ENCODE data around the gene KRT79.
"Not testable (repeated sequence)": the region's sequence is repeated elsewhere in the genome, so short reads cannot be mapped to it uniquely, and the experiment has no call there.

The KRT79 gene

DNA sequence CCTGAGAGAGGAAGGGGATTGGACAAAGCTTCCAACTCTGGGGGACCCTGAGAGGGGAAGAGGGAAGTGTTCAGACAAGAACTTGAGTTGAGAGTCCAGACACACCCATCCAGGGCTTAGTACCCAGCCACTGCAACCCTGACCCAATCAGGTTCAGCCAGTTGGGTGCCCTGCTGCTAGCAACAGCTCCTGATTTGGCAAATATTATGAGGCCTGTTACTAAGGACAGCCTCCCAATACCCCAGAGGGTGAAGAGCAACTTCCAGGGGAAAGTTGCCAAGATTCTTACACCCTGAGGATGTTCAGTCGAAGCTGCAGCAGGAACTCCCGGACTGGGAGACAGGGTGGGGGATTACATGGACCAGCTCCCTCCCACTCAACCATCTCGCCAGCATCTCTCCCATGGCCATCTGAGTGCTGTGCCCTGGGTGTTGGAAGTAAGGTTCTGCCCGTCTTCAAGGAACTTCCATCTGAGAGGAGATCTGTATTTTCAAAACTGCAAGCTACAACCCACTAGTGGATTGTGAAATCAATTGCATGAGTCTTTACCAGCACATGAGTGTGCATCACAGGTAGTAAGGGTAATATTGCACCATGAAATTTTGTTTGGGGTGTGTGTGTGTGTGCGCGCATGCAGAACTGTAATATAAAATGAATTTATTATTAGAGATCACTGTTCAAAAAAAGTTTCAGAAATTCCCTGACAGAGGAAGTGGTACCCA lies 26.2 kb upstream of the KRT79 start:
- FAIRE-seq: no peak

DNA sequence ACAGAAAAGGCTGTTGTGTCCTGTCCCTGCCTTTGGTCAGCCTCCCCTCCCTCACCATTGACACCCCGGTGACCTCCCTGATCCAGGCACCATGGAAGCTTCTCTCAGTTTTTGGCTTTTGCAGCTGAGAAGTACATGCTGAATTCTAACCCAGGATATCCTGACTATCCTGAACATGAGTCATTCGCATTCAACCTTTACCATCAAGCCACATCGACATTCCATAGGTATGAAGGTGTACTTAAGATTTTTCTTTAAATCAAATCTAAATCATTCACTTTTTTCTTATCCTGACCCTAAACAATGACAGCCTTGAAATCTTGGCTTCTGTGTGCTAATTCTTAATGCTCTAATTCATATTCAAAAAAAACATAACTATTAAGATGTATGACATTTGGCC lies 23.4 kb upstream of the KRT79 start:
- FAIRE-seq: no peak

DNA sequence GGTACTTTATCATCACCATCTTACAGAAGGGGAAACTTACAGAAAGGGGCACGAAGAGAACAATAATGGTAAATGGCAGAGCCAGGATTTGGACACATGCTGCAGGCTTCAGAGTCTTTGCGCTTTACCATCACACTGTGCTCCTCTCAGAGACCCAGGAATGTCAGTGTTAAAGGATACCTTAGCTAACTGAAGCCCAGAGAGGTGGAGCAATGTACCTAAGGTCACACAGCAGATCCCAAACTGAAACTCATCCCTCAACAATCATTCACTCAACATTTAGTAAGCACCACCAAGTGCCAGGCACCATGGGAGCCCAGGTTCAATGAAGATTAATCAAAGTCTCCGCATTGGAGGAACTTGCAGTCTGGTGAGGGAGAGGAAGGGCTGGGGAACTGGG lies 22.7 kb upstream of the KRT79 start:
- FAIRE-seq: no peak

DNA sequence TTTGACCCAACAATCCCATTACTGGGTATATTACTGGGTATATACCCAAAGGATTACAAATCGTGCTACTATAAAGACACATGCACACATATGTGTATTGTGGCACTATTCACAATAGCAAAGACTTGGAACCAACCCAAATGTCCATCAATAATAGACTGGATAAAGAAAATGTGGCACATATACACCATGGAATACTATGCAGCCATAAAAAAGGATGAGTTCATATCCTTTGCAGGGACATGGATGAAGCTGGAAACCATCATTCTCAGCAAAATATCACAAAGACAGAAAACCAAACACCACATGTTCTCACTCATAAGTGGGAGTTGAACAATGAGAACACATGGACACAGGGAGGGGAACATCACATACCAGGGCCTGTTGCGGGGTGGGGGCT lies 22.0 kb upstream of the KRT79 start:
- not testable (repeated sequence) for FAIRE-seq

DNA sequence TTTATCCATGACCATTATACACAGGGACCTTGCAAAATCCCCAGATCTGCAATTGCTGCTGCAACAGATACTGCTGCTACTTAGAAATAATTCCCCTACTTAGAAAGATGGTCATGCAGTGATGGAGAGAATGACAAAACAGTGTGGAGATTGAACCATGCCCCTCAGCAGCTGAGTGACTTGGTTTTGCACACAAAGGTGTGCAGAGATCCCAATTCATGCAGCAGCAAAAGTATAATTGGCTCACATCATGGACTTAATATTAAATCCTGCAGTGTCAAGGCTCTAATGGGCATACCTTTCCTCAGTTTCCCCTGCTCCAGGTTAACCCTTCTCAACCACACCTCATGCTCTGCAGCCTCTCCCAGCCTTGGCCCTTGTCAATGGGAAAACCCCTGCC lies 17.7 kb upstream of the KRT79 start:
- no peak for FAIRE-seq

DNA sequence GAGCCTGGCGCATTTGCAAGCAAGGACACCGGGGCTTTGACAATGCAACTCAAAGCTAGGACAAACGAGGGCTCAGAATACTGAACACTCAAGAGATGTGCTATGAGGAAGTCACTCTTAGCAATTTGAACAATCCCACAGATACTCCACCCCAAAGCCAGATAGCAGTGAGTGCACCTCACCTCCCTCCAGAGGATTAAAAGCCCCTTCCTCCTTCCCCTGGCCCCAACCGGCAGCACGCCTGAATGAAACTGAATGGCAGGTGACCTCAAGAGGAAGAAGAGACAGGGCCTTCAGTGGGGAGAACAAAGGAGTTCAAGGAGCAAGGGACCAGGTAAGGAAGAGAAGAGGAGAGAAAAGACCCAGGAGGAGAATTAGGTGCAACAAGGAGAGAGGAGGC lies 16.6 kb upstream of the KRT79 start:
- FAIRE-seq: no peak

DNA sequence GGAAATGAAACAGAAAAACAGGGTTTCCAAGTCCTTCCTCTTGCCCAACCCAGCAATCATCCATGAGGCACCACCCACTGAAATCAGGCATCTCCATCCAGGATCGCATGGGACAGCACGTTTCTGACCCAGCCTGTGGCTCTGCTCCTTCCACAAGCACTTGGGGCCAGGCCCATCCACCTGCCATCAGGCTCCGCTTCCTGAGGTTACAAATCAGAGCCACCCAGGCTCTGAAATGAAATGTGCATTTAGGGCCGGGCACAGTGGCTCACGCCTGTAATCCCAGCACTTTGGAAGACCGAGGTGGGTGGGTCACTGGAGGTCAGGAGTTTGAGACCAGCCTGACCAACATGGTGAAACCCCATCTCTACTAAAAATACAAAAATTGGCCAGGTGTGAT lies 15.4 kb upstream of the KRT79 start:
- no peak for FAIRE-seq

DNA sequence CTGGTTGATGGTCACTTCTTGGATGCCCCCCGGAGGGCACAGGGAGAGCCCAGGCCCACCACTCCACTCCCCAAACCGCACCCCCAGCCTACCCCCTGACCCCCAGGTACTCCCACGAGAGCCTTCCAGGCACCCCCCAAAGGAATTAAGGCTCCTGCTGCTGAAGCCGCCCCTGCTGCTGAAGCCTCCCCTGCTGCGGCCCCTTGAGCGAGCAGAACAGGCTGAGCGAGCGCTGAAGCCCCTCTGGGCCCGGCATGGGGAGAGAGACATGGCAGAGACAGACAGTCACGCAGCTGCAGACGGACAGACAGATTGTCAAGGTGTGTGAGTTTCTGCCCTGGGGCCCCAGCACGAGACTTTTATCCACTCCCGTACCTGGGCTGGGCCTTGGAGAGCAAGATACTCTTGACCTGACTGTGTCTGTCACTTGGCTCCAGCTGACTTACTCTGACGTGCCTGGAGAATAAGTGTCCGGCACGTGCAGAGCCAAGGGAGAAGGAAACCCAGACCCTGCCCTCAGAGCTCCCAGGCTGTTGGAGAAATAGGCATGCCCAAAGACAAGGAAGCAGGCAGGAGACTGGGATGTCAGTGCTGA lies 14.6 kb upstream of the KRT79 start, which contains the start of gene KRT78:
Gene KRT78, minus strand, starts transcription at position 334 of the 595 bp plus-strand sequence. Its CDS starts 64 bp downstream, at position 270.
- FAIRE-seq: no peak

DNA sequence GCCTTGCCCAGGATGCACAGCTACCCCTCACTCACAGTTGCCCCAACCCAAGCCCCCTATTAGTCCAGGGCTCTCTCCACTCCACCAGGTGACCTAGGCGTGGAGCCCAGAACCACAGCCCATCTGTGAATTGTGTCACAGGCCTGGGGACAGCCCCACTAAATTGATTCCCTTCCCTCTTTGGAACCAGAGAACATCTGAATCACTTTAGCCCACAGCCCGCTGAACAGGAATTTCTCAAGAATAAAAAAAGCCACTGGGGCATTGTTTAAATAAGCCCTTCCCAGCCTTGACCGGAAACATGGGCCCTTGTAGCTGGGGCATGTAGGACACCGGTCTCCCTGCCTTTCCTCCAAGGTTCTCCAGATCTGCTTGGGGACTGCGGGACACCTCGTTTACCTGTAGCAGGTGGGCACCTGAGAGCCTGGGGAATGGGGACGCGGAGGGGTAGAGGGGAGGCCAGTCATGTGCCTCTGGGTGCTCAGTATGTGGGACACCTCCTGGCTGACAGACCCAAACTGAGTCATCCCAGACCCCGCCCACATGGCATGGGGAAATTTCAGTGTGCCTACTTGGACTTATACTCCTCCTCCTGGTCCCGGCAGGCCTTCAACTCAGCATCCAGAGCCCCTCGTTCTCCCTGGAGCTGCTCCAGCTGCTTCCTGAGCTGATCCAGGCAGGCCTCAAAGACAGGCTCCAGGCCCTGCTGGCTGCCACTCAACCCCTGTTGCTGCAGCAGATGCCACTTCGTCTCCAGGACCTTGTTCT lies 13.4 kb upstream of the KRT79 start:
- no peak for FAIRE-seq

DNA sequence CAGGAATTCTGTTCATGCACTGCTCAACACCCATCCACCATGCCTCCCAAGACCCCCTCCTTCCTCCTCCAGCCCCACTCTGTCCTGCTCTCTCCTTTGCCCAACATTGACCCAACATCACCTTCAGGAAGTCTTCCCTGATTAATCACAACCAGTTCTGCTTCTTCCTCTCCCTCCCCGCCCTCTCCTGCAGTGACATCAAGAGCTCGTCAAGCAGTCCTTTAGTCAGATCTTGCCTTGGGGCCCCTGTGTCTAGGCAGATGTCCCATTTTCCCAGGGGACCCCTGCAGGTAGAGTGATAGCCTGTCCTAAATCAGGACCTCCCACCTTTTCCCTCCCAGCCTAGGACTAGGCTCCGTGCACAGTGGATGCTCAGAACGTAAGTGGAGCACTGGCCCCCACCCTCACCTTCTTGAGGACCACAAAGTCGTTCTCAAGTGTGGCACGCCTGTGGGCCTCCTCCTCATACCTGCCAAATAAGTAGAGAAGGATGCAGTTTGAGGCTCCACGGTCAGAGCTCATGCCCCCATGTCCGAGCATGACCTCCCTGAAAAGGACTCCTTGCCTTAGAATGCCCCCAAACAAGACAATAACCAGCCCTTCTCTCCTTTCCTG lies 12.4 kb upstream of the KRT79 start:
- FAIRE-seq: no peak

DNA sequence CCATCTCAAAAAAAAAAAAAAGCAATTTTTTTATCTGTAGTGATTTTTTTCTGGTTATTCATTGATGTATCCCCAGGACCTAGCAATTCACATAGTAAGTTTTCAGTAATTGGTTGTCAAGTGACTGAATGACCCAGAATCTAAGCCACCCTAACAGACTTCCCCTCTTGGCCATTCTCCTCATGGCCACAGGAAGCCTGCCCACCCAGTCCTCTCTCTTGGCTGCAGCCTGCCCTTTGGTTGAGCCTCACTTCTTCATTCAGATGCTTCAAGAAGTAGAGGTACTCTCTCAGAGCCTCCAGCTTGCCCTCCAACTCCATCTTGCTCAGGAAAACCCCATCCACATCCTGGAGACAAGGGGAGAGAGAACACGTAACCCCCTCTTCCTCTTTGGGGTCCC lies 11.8 kb upstream of the KRT79 start:
- no peak for FAIRE-seq

DNA sequence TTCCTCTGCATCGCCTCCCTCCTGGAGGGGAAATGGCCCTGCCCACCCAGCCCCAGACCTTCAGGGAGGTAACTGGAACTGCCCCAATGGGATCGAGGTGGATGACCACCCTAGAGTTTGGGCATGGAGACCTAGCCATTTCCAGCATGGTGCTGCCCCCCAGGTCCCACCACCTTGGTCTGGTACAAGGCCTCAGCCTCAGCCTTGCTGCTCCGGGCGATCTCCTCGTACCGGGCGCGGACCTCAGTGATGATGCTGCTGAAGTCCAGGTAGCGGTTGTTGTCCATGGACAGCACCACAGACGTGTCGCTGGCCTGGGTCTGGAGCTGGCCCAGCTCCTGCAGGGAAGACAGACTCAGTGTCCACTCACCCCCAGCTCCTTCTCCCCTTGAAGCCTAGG lies 10.3 kb upstream of the KRT79 start:
- FAIRE-seq: no peak

DNA sequence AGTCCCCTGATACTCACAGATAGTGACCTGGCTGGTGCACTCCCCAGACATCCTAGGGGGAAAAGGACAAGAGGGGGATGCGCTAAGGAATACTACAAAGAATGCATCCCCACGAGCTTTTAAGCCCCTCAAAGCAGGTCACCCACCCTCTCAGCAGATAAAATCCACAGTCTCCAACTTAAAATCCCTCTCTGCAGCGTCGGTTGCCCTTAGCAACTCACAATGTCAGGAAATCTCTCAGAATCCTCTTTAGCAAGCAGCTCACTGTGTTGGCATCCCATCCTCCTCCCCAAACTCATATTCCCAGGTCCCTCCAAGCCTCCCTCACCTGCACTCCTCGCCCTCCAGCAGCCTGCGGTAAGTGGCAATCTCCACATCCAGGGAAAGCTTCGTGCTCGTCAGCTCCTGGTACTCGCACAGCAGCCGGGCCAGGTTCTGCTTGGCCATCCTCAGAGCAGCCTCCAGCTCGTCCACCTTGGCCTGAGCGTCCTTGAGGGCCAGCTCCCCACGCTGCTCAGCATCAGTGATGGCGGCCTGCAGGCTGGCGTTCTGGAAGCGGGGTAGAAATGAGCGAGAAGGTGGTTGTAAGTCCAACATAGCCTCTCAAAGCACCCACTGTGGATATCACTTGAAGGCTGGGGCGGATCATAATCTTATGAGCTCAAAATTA lies 5.5 kb upstream of the KRT79 start:
- FAIRE-seq: no peak

DNA sequence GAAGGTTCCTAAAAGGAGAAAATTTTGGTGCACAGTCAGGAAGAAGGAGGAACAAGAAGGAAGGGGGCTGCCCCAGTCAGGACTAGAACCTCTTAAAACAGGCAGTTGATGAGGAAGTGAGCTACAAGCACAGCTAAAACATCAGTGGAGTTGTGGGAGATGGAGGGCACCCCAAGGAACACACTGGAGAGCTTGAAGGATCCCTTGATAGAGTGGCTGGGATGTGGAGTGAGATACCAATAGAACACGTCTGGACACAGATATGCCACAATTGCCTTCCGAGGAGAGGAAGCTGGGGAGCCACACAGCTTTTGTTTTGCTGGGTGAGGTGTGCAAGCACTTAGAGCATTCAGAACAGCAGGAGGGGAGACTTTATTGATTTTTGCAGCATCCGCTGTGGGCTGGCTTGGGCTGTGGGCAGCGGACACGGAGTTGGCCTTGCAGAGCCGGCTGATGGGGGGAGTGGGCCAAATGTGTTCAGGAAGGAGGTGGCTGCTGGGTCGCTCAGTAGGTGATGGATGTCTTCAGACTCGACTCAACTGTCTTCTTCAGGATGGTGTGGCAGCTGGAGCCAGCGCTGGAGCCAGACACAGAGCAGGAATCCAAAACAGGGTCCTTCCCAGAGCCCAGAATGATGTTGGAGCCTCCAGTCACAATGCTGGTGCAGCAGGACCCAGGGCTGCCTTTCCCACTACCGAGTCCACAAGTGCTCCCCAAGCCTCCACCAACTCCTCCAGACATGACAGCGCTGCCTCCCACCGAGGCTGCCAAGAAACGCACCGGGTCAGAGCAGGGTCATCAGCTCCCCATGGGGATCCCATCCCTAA lies 4.7 kb upstream of the KRT79 start:
- FAIRE-seq: no peak

DNA sequence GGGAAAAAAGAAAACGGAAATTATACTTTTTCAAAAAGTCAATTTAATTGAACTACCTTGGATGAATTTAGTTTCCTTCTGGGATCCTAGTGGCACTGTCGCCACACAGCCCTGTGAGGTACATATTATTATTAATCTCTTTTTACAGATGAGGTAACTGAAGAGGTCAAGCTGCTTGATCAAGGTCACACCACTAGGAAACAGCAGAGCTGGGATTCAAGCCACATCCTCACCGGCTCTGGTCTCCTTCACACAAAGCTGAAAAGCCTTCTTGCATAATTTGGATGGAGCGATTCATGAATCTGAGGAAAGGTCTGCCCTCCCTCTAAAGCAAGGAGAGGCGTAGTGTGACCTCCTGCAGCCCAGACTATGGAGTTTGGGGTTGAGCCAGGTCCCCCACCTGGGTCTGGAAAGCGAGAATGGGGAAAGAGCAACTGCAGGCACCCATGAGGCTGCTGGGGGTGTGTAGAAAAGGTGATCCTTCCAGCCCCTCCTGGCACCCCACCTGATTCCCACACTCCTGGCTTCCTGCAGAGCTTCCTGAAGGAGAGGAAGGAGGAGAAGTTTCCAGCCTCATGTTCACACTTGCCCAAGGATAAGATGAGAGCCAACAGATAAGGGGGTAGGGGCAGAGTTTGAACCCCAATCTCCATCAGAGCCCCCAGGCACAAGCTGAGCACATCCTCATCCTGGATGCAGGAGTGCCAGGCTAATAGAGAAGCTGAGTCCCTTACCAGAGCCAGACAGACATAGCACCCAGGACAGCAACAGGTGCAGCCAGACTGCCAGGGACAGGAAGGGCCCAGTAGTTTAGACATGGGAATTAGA lies 3.9 kb upstream of the KRT79 start:
- no peak for FAIRE-seq

DNA sequence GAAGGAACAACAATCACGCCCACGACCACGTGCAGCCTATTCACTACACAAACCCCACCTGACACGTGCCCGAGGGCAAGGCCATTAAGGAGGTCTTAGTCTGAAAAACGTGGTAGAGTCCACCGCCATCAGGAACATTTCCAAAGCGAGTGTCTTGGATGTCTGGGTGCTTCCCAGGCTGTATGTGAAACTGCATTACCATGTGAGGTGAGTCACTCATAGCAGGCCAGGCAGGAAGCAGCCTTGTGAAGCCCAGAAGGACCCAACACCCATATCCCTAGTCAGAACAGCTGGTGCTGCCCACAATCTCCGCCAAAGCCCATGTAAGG lies 3.3 kb upstream of the KRT79 start:
- FAIRE-seq: no peak

DNA sequence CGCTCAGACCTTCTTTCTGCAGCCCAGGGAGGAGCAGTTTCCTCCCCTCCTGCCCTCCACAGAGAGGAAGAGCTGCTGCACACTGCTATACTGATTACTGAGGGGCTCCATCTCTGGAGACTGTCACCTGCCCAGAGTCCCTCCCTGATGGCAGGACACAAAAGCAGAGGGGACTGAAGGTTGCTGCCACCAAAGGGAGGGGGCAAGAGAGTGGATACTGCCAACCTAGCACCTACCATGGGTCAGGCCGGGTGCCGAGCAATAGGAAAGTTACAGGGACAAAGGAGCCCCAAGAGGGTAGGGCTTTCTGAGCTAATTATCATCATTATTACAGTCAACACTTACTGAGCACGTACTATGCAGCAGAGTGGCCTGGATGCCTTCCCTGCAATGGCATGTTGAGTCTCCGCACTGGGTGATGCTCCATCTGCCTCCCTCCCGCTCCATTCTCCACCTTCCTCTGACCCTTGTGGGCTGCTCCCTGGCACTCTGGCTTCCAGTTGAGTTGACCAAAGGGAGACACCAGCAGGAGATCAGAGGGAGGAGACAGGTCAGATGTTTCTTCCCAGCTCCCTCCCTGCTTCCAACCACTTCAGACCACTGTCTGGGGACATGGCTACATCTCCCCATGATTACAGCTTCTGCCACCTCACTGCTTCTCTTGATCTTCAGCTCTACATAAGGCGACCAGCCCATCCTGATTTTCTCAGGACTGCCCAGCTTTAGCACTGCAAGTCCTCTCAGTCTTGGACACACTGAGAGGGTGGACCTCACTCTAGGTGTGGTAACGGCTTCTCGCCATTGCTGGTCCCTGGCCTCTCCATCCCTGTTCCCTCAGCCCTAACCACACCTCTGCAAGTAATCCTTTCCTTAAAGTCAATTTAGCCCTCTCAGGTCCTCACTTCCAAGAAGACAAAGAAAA lies 2.6 kb upstream of the KRT79 start:
- FAIRE-seq: no peak

DNA sequence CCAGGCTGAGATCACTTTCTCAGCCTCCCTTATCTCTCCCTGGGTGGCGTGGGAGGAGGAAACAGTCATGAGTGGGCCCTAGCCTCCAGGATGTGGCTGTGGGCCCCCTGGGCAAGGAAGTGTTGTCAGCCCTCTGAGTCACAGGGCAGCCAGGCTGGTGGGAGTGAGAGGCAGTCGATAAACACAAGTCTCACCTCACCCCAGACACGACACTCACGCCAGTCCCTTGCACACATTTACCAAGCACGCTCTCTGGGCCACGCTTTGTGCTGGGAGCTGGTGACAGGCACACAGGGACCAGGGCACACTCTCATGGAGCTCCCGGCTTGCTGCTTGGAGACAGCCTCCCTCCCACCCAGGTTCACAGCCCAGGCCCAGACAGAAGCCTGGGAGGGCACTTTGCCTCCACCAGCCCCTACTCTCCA lies 1.9 kb upstream of the KRT79 start:
- FAIRE-seq: no peak

DNA sequence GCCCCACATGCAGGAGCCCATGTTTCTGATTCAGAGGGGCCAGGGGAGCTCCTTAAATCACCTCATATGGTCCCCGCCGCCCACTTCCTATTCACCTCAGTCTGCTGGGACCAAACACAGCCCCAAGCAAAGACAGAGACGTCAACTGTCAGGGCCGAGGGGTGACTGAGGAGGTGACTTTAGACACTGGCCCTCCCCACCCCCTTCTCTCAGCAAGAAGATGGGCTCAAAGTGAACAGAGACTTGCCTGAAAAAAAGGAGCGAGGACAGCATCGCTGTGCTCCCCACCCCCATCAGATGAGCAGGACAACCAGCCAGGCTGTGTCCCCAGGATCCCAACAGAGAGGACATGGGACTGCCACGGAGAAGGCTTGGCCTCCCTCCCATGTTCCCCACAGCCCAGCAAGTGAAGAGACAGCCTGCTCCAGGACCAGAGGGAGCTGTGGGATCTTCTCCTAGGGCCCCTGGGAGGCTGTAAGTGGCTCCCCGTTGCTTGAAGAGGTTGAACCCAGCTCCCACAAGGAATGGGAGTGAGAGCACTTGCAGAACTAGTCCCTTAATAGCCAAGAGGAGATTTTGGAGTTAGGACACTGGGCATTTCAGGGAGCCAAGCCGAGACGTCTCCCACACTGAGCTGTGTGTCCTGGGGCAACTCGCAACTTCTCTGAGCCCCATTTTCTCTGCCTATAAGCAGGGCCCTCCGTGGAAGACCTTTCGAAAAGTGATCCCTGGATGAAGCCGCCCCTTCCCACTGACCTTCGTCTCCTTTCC lies 1.3 kb upstream of the KRT79 start:
- FAIRE-seq: no peak

DNA sequence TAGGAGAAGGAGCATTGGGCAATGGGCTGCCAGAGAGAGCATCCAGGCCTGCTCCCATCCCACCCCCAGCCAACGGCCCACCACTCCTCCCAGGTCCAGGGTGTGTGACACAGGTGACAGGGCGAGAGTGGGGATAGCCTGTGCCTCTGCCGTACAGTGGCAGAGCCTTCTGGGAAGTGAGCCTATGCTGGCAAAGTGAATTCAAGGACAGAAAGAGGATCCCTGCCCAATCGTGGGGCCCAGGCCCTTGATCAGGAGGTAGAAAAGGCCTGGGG lies 553 bp upstream of the KRT79 start:
- FAIRE-seq: no peak
